Measurements from ENCODE around the gene RNF168.
"Not testable (repeated sequence)": the region's sequence is repeated elsewhere in the genome, so short reads cannot be mapped to it uniquely, and the experiment has no call there.

DNA sequence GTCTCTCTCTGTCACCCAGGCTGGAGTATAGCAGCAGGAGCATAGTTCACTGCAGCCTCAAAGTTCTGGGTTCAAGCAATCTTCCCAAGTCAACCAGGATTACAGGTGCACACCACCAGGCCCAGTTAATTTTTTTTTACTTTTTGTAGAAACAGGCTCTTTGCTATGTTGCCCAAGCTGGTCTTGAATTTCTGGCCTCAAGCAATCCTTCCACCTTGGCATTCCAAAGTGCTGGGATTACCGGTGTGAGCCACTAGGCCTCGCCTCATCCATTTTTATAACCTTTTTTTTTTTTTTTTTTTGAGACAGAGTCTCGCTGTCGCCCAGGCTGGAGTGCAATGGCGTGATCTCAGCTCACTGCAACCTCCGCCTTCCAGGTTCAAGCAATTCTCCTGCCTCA lies 79.1 kb downstream of the RNF168 start:
- TF ChIP-seq, protein P1, sequence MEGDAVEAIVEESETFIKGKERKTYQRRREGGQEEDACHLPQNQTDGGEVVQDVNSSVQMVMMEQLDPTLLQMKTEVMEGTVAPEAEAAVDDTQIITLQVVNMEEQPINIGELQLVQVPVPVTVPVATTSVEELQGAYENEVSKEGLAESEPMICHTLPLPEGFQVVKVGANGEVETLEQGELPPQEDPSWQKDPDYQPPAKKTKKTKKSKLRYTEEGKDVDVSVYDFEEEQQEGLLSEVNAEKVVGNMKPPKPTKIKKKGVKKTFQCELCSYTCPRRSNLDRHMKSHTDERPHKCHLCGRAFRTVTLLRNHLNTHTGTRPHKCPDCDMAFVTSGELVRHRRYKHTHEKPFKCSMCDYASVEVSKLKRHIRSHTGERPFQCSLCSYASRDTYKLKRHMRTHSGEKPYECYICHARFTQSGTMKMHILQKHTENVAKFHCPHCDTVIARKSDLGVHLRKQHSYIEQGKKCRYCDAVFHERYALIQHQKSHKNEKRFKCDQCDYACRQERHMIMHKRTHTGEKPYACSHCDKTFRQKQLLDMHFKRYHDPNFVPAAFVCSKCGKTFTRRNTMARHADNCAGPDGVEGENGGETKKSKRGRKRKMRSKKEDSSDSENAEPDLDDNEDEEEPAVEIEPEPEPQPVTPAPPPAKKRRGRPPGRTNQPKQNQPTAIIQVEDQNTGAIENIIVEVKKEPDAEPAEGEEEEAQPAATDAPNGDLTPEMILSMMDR (IDR thresholded peaks at IDR 0.05 in 8 of 11, conservative IDR thresholded peaks at IDR 0.05 in 3 of 11): not testable (repeated sequence)
- TF ChIP-seq POLR2AphosphoS5, POLR2A (IDR thresholded peaks at IDR 0.05): not testable (repeated sequence)
